SH-SY5Y (cell line): Measurements from ENCODE around the gene ACSM6.

Source experiments
- GATA2 ChIP-seq: IDR thresholded peaks from 2 replicates; pipeline ENCODE4 v1.6.1; 2011; ENCODE audit warnings: mild to moderate bottlenecking, low read depth, low read length
- GATA3 ChIP-seq: IDR thresholded peaks from 2 replicates; pipeline ENCODE4 v1.6.1; 2011; ENCODE audit warnings: low read depth, mild to moderate bottlenecking, low read length, moderate library complexity

DNA sequence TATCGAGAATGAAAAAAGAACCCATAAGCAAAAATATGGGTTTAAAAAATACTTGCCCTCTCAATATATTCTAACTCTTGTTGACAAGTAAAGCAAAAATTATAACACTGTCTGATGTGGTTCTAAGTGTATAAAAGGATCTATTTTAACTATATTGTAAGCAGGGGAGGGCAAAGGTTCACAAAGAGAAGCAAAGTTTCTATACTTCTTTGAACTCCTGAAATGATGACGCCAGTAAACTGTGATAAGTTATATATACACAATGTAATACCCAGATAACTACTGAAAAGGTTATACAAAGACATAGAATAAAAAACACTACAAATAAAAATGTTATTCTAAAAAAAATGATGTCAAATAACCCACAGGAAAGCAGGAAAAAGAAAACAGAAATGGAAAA, 59.6 kb downstream of the ACSM6 start:
- TF ChIP-seq GATA2: no peak
- TF ChIP-seq GATA3: no peak
